Fibroblast of skin of left biceps (primary cell): ENCODE results near the gene PAM.
A peak's percentile ranks its signal among the peaks of the same experiment; 100 is the strongest.
"Not testable (repeated sequence)": the region's sequence is repeated elsewhere in the genome, so short reads cannot be mapped to it uniquely, and the experiment has no call there.

Experiments
- DNase-seq, 2 experiments: peaks; one replicate each; pipeline ENCODE4 v3.0.0-alpha.2; 2013; ENCODE audit warnings: low read depth in 2 of 2

PAM gene

DNA sequence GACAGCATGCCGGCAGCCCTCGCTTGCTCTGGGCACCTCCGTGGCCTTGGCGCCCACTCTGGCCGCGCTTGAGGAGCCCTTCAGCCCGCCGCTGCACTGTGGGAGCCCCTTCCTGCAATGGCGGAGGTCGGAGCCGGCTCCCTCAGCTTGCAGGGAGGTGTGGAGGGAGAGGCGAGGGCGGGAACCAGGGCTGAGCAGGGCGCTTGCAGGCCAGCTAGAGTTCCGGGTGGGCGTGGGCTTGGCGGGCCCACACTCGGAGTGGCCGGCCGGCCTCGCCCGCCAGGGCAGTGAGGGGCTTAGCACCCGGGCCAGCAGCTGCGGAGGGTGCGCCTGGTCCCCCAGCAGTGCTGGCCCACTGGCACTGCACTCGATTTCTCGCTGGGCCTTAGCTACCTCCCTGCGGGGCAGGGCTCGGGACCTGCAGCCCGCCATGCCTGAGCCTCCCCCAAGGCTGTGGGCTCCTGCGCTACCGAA, 3.2 kb upstream of the PAM start:
- DNase-seq: not testable (repeated sequence)

DNA sequence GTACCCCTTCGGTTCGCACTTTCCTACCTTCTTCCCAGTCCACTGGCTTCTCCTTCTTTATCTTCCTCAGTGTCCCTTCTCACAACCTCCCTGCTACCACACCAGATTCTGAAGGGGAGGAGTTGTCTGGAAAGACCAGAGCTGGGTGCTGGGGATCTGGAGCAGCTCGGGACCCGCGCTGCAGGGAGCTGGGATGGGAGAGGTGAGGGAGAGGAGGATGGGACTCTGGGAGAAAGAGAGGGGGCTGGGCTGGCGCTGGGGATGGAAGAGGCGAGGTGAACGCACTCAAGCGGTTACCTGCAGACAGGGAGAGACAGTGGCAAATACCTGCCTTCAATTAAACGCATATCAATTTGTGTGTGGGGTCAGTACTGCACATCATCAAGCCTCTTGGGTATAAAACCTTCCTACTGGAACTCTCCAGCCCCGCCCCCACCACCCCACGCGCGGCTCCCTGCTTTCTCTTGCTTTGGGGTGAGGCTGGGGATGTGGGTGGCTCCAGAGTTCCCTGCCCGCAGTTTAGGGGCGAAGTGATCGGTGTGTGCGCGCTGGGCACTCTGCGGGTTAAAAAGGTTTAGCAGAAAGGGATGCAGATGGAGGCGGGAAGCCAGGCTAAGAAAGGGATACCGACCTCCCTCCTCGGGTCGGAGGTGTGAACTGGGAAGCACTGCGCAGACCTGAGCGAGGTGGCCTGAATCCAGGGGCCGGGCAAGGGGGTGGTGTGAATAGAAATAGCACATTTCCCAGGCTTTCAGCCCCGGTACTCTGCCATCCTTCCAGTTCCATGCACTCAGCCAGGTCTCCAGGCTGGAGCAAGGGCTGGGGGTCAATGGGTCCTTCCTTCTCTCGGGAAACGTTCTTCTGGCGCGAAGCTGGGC, 977 bp upstream of the PAM start:
- no peak for DNase-seq

DNA sequence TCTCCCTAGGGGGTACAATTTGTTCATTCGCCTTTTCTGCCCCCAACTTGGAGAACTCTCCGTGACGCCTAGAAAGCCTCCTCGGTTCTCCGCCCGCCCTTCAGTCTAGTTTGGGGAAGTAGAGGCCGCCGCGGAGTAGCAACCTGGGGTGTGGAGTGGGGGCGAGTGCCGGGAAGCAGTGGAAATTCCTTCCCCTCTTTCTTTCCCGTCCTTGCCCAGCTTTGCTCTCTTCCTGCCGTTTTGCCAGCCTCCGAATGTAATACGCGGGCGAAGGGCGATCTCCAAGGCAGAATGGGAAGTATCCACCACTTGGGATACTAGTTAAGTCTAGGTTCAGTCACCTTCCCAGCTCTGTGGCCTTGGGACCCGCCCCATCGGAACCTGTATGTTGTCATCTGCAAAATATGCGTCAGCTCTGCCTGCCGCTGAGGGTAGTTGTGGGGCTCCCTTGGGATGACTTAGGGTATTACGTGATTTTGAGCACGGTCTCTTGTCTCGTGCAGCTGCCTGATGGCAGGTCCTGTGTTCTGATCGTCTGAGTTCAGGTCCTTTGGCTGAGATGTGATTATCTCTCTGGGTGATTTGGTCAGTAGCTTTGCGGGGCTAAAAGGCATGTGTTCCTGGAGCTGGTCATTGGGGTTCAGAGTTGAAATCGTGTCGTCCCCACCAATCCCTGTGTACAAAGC, 724 bp downstream of the PAM start:
- DNase-seq: peak in 1 of 2 experiments; percentile 36

DNA sequence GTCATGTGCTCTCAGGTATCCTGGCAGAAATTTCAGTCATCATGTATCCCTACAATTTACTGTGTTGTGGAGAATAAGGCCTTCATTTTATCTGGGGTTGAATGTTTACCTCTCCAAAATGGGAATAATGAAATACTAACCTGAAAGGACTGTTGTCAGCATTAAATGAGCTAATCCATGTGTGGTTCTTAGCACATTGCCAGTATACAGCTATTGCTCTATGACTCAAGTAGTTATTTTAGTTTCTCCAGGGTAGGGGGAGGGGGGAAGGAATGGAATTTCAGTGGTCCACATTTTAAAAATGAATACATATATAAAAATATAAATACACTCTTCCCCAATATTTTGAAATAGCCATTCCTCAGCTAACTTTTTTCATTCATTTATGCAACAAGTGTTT, 3.5 kb downstream of the PAM start:
- no peak for DNase-seq

DNA sequence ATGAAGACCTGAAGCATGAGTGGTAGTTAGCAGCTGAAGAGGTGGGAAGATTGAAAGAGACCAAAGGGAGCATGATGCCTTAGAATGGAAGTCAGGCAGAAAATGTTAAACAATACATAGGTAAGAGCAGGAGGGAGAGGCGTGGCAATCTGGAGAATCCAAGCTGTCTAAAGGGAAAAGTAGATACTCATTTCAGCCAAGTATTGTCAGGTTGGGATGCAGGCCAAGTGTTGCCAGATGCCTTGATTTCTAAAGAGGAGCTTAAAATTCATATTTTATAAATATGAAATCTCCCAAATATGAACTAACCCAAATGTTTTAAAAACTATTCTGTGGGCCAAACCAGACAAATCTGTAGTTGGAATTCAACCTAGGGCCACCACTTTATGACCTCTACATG, 4.2 kb downstream of the PAM start:
- DNase-seq: no peak

DNA sequence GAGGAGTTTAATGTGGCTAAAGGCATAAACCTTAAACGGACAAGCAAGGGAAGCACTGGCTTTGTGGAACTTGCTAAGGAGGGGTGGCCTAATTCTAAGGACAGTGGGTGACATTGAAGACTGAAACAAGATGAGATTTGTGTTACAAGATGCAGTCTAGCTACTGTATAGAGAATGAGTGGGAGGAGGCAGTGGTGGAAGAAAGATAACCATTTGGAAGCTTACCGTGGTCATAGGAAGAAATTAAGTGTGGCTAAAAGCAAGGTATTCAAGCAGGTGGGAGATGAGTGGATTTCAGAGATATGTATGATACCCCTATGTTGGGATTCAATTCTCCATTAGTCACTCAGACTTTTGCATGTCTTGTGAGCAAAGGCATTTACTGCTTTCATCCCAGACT, 4.6 kb downstream of the PAM start:
- no peak for DNase-seq

DNA sequence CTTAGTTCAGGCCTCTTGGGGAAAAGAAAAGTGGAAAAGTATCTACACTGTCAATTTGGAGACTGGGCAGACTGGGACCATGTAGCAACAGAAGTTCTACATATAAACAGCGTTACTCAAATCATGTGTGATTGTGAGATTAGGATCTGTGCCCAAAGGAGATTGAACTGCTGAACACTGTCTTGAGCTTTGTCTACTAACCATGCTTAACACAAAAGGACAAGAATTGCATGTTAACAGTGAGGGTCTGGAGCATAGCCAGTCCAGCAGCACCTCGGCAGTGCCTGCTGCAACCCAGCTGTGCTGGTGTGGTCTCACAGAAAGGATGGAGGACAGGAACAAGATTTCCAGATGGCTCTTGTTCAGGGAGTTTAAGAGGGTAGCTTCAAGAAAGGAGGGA, 5.7 kb downstream of the PAM start:
- DNase-seq: no peak

DNA sequence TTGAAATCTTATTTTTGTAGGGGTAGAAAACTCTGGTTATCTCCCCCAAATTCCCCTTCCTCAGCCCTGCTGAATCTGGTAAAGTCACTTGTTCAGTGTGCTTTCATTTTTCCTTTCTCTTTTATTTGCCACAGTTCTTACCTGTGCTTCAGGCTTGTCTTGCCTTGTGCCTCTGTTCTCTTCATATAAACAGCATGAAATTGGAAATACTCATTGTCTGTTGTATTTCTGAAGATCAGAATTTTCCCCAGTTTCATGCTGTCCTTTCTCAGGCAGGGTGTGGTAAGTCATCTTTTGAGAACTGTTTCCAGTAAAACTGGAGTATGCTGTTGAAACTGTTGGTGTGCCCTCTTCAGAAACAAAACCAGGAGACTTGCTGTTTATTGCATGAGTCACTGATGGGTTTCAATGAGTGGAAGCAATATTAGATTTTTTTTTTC, 7.0 kb downstream of the PAM start:
- no peak for DNase-seq

DNA sequence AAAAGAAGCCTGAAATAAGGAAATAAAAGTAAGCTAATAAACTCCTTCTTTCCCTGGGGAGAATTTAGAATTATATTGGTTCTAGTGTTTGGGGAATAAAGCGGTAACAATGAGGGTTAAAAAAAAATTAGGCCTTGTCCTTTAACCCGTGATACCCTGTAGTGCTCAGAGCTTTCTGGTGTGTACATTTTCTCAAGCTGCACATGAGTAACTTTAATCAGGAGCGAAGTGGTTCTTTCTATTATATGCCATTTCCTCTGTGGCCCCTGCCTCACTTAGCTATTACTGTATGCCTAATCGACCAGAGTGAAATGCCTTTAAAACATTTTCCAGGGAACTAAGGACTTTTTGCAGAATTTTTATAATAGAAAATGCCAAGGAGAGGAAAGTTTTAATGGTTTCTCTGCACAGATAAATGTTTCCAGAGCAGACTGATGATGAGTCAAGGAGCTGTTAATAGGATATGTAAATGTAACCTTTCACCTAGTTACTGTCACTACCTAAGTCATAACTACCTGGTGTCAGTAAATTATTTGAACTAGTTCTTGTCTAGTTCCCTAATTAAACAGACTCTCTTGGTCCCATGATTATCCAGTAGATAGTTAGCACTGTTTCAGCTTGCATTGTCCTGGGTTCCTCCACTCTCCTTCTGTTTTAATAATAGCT, 7.6 kb downstream of the PAM start:
- DNase-seq: no peak

DNA sequence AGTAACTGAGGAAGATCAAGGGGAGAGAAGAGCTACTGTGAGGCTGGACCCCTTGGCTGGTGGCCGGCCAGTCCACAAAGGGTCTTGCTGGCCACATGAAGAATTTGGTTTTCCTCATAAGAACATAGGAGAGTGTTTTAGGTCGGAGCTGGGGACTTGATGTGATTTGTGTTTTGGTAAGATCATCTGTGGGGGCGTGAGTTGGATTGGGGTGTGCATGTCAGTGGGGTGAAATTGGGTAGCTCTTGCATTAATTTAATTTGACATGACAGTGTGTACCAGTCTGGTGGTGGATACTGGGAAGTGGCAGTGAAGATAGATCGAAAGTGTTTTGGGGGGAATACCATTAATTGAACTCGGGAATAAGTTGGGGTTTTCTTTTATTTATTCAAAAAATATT, 8.6 kb downstream of the PAM start:
- no peak for DNase-seq

DNA sequence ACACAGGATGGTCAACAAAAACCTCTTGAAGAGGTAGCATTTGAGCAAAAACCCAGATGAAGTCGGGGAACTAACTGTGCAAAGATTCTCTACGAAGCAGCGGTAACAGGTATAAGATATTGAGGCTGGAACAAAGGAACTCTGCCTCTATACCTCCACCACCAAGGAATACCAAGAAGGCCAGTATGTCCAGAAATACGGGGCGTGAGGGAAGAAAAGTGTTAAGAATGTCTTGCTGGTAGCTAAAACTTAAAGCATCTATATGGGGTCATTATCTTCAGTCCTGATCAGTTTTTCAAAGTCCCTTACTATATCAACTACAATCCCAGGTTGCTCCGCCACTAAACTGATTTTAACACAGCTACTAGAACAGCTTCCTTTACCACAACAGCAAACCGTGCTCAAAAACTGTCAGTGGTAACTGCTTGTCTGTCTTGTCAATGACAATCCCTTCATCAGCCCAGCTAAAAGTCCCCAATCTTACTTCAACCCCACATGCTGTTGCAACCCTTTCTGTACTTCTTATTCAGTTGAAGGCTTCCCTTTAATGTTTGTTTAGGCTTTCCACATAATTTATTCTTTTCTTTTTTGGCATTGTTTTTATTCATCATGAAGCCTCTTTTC, 9.4 kb downstream of the PAM start:
- no peak for DNase-seq

DNA sequence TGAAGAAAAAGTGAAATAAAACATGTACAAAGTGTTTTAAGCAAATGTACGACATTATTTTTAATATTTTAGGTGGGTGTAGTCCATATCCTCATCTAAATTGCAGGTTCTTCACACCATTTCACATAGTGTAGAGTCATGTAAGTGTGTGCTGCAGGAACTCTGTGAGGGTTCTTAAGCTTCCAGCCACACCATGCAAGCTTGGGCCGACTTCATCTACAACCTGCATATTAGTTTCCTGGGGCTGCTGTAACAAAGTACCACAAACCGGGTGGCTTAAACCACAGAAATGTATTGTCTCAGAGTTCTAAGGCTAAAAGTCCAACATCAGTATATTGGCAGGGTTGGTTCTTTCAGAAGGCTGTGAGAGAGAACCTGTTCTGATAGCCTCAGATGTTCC, 10.2 kb downstream of the PAM start:
- no peak for DNase-seq

DNA sequence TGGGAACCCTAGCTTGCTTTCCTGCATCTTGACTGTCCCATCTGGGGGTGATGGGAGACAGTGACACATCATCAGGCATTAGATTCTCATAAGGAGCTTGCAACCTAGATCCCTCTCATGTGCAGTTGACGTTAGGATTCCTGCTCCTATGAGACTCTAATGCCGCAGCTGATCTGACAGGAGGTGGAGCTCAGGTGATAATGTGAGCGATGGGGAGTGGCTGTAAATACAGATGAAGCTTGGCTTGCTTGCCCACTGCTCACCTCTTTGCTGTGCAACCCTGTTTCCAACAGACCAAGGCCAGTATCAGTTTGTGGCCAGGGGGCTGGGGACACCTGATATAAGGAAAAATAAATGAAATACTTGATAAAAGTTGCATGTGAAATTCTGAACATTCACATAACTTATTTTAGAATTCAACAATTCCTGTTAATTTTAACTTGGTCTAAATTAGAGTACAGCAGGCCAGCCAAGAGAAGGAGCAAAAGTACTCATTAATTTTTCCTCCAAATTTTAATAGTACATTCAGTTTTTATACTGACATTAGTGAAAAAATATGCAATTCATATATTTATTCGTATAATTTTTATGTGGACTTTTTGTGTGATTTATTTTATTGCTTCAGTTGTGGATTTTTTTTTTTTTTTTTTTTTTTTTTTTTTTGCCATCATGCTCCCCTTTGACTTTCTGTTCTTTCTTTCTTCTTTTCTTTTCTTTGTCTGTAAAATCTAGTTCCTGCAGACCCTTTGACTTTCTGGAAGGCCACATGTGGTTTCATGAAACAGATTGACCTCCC, 11.4 kb downstream of the PAM start:
- DNase-seq: no peak

DNA sequence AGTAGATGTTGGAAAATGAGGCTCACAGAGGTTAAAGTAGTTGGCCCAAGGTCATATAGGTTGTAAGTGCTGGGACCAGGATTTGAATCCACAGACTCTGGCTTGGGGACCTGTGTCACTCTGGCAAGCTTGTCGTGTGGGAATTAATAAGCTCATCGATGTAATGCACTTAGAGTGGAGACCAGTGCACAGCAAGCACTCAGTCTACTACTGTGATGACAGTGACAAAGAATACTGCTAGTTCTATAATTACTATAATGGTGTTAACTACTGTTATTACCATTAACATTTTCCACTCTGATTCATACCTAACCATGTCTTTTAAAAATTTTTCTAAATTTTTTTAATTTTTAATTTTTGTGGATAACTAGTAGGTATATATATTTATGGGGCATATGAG, 12.8 kb downstream of the PAM start:
- no peak for DNase-seq

DNA sequence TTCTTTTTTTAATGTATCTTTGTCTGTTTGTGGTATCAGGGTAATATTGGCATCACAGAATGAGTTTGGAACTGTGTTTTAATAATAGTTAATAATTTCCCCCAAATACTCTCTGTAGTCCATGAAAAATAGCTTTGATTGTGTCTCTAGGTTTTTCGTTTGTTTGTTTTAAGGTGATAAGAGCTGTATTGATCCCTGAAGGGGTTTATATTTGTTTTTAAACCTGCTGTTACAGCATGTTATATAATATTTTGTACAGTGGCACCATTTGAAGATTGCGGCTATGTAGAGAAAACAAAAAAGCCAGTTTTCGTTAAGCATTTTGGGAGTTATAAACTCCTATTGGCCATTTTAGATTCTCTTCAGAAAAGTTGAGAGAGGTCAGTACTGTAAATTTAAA, 15.7 kb downstream of the PAM start:
- DNase-seq: no peak

DNA sequence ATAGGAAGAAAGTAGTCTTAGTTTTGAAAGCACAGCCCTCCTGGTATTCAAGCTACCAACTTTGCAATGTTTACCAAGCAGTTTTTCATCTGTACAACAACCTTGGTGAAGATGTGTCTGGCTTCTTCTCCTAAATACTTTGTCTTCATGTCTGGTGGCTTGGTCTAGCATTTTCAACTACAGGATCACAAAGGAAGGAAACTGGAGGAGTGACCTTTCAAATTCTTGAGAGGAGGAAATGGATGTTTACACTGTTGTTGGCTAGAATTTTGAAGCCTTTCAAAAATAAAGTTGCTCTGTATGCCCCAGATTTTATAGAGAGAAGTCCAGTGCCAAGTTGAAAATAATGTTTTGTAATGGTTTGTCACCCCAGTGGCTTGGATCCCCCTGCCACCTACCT, 16.3 kb downstream of the PAM start:
- no peak for DNase-seq

DNA sequence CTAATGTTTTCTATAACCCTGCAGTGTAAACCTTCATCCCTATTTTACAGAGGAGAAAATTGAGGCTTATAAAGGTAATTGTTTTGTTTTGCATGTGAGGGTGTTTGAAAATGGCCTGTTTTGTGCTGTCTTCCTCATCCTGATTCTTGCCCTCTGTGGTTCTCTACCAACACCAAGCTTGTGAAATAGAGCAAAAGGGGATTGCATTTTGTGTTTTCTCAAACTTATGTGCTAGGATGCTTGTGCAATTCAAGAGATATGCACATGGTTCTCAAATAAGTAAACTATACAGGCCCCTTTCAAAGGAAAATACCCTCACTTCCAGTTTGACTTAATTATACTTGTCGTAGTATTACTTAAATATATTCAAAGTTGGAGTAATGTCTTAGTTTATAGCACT, 17.2 kb downstream of the PAM start:
- no peak for DNase-seq

DNA sequence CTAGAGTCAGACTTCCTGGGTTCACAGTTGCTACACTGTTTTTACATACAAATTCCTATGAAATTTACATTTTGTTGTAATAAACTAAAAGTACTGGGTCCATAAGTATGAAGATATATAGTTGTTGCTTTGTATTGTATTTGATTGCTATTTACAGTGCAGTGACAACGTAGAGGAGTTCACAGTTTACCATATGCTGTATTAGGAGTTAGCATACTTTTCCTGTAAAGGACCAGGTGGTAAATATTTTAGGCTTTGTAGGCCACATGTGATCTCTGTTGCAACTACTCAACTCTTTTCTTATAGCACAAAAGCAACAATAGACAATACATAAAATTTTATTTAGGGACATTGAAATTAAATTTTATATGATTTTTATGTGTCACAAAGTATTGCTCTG, 18.0 kb downstream of the PAM start:
- no peak for DNase-seq

DNA sequence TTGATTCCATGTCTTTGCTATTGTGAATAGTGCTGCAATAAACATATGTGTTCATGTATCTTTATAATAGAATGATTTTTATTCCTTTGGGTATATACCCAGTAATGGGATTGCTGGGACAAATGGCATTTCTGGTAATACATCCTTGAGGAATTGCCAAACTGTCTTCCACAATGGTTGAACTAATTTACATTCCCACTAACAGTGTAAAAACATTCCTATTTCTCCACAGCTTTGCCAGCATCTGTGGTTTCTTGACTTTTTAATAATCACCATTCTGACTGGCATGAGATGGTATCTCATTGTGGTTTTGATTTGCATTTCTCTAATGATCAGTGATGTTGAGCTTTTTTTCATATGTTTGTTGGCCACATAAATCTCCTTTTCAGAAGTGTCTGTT, 20.7 kb downstream of the PAM start:
- not testable (repeated sequence) for DNase-seq

DNA sequence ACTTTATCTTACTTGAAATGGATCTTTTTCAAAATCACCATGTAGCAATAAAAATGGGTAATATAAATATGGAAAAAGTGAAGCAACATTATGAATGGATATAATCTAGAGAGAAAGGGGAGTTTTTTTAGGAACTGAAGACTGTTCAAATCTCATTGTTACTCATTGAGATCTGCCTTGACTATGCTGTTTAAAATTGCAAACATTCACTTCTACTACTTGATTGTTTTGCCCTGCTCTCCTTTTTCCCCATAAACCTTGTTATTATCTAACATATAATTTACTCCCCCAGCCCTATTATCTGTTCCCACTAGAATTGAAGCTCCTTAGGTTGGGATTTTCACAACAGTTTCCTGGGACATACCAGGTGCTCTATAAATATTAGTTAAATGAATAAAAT, 22.0 kb downstream of the PAM start:
- DNase-seq: no peak

DNA sequence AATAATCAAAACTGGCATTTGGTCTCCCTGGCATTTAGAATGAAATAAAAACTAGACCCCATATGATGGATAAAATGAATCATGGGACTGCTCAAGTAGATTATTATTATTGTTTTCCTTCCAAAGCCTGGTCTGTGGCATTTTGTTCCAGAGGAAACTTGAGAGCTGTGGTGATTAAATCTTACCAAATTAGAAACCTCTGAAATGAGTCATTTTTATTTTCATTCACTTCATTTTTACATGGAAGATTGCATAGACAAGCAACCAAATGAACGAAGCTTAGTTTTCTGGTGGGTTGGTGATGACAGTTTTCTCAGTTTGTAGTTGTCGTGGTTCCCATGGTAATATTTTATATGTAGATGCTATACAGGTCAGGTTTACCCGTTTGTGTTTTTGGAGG, 23.4 kb downstream of the PAM start:
- peak; percentile 41 to 49 for DNase-seq
